WTC11 (cell line): ENCODE data around the gene SENP7. TPM values are rescaled to one million over a fixed set of nuclear protein-coding genes. Genes with fewer than 3 reads are reported as not detected.

Experiments used
- ATAC-seq: fragments of 200-7000 bp; cut with Tn5 transposase; 2 replicates; pipeline ENCODE4 v1.10.0; 2021; ENCODE audit warnings: mild to moderate bottlenecking, moderate library complexity
- CTCF ChIA-PET: fragments of 300-600 bp; sonication (Branson Sonifier 250); formaldehyde crosslinking; loops from one replicate; lab custom pipeline; 2021; ENCODE audit warnings: antibody characterized with exemption; lab: Charles Lee
- POLR2A ChIA-PET: fragments of 350-600 bp; sonication (Branson Sonifier 250); formaldehyde crosslinking; loops from one replicate; lab custom pipeline; 2021; ENCODE audit warnings: antibody characterized with exemption; lab: Charles Lee
- DNase-seq: peaks from one replicate; pipeline ENCODE4 v3.0.0; 2021; ENCODE audit warnings: low spot score
- H3K27ac Mint-ChIP-seq: 2 replicates; pipeline ENCODE4 v1.8.0; 2021; ENCODE audit warnings: mixed read lengths
- H3K27me3 Mint-ChIP-seq: 2 replicates; pipeline ENCODE4 v1.8.0; 2021; ENCODE audit warnings: low read depth, mild to moderate bottlenecking, moderate library complexity, mixed read lengths
- H3K36me3 Mint-ChIP-seq: 2 replicates; pipeline ENCODE4 v1.8.0; 2021; ENCODE audit warnings: mixed read lengths
- H3K4me1 Mint-ChIP-seq: 2 replicates; pipeline ENCODE4 v1.8.0; 2022; ENCODE audit warnings: mixed read lengths
- H3K4me3 Mint-ChIP-seq: 2 replicates; pipeline ENCODE4 v1.8.0; 2021; ENCODE audit warnings: mild to moderate bottlenecking, moderate library complexity, mixed read lengths
- H3K9me3 Mint-ChIP-seq: 2 replicates; pipeline ENCODE4 v1.8.0; 2021; ENCODE audit warnings: mixed read lengths
- AFF4 ChIP-seq: sonication (generic); formaldehyde crosslinking; IDR thresholded peaks from 2 replicates; pipeline ENCODE4 v1.8.1; 2023; ENCODE audit warnings: mild to moderate bottlenecking, missing genetic modification reagents, borderline replicate concordance
- AR ChIP-seq: fragments of 250-450 bp; sonication (Bioruptor Pico); IDR thresholded peaks from 2 replicates; pipeline ENCODE4 v1.9.0; 2021; ENCODE audit warnings: mild to moderate bottlenecking
- E2F1 ChIP-seq: sonication (generic); formaldehyde crosslinking; IDR thresholded peaks from 2 replicates; pipeline ENCODE4 v1.8.0; 2022; ENCODE audit warnings: mild to moderate bottlenecking, missing genetic modification reagents
- EMX1 ChIP-seq: fragments of 250-450 bp; sonication (Bioruptor Pico); IDR thresholded peaks from 2 replicates; pipeline ENCODE4 v1.8.0; 2021; ENCODE audit warnings: mild to moderate bottlenecking
- JAZF1 ChIP-seq: fragments of 250-450 bp; sonication (Bioruptor Pico); IDR thresholded peaks from 2 replicates; pipeline ENCODE4 v1.9.0; 2021; ENCODE audit warnings: moderate library complexity, mild to moderate bottlenecking, inconsistent platforms
- MYBL2 ChIP-seq: sonication (generic); formaldehyde crosslinking; IDR thresholded peaks from 2 replicates; pipeline ENCODE4 v1.8.1; 2023; ENCODE audit warnings: mild to moderate bottlenecking, moderate library complexity, missing genetic modification reagents
- NFE2L1 ChIP-seq: sonication (generic); formaldehyde crosslinking; IDR thresholded peaks from 2 replicates; pipeline ENCODE4 v1.8.1; 2023; ENCODE audit warnings: missing genetic modification reagents
- NR3C1 ChIP-seq: sonication (generic); formaldehyde crosslinking; conservative IDR thresholded peaks from 2 replicates; pipeline ENCODE4 v1.8.1; 2023; ENCODE audit warnings: low read depth, mild to moderate bottlenecking, missing genetic modification reagents
- SMAD3 ChIP-seq: sonication (generic); formaldehyde crosslinking; IDR thresholded peaks from 2 replicates; pipeline ENCODE4 v1.8.0; 2022; ENCODE audit warnings: missing genetic modification reagents, mild to moderate bottlenecking, borderline replicate concordance
- SOX15 ChIP-seq: fragments of 250-450 bp; sonication (Bioruptor Pico); IDR thresholded peaks from 2 replicates; pipeline ENCODE4 v1.9.0; 2021; ENCODE audit warnings: mild to moderate bottlenecking
- TEAD4 ChIP-seq: sonication (generic); formaldehyde crosslinking; IDR thresholded peaks from 2 replicates; pipeline ENCODE4 v1.8.0; 2022; ENCODE audit warnings: mild to moderate bottlenecking, missing genetic modification reagents
- ZNF138 ChIP-seq: sonication (generic); formaldehyde crosslinking; conservative IDR thresholded peaks from 2 replicates; pipeline ENCODE4 v1.8.1; 2022; ENCODE audit warnings: mild to moderate bottlenecking, moderate library complexity, missing genetic modification reagents
- ZNF219 ChIP-seq: sonication (generic); formaldehyde crosslinking; IDR thresholded peaks from 2 replicates; pipeline ENCODE4 v1.8.0; 2023; ENCODE audit warnings: missing genetic modification reagents, mild to moderate bottlenecking, borderline replicate concordance
- ZNF232 ChIP-seq: sonication (generic); formaldehyde crosslinking; IDR thresholded peaks from 2 replicates; pipeline ENCODE4 v1.8.0; 2022; ENCODE audit warnings: mild to moderate bottlenecking, missing genetic modification reagents
- ZNF263 ChIP-seq: sonication (generic); formaldehyde crosslinking; IDR thresholded peaks from 2 replicates; pipeline ENCODE4 v1.8.1; 2022; ENCODE audit warnings: low read depth, mild to moderate bottlenecking, moderate library complexity, missing genetic modification reagents
- ZNF416 ChIP-seq: fragments of 250-450 bp; sonication (Bioruptor Pico); IDR thresholded peaks from 2 replicates; pipeline ENCODE4 v1.9.0; 2021; ENCODE audit warnings: mild to moderate bottlenecking, inconsistent platforms
- ZNF532 ChIP-seq: fragments of 250-450 bp; sonication (Bioruptor Pico); IDR thresholded peaks from 2 replicates; pipeline ENCODE4 v1.9.0; 2021; ENCODE audit warnings: mild to moderate bottlenecking, borderline replicate concordance
- total RNA-seq: library from RNA; stranded (reverse); gene quantifications from 3 replicates; pipeline ENCODE4 v1.2.3, GENCODE V29; 2021

The SENP7 gene
- total RNA-seq, 1 experiment from 2014 or later = 10.5 TPM

GRCh38 chr3:101325393-101326134, 187.4 kb downstream of the SENP7 start (continued):
- TF ChIP-seq ZNF532 (CRISPR knock-in tag) = no peak

- DNase-seq = no peak
- no peak within 1 kb of the TSS for H3K4me3 Mint-ChIP-seq
- ChIA-PET CTCF (no interaction called here), POLR2A (no interaction called here)
- ATAC-seq = no peak
- no peaks in the 10 kb centered on the region for H3K9me3 Mint-ChIP-seq
- no peaks in the 10 kb centered on the region for H3K36me3 Mint-ChIP-seq
- H3K27me3 Mint-ChIP-seq = no peaks in the 10 kb centered on the region
- TF ChIP-seq ZNF416 (CRISPR knock-in tag) (no peak), SMAD3 (CRISPR knock-in tag) (no peak), AFF4 (CRISPR knock-in tag) (no peak), AR (CRISPR knock-in tag) (no peak), ZNF219 (CRISPR knock-in tag) (no peak), NR3C1 (CRISPR knock-in tag) (no peak), ZNF232 (CRISPR knock-in tag) (no peak), SOX15 (CRISPR knock-in tag) (no peak), TEAD4 (CRISPR knock-in tag) (no peak)
- no peak within 1 kb of the TSS for H3K27ac Mint-ChIP-seq
- no peaks in the 10 kb centered on the region for H3K4me1 Mint-ChIP-seq
These were observed 192.5 kb downstream of the SENP7 start, which contains the start of gene IMPG2 for GRCh38 chr3:101320475-101320874. IMPG2 (minus strand) TSS chr3:101320575; CDS start chr3:101320372, 203 bp downstream.

- no peaks in the 10 kb centered on the region for H3K4me1 Mint-ChIP-seq
- no peak overlapping the region for H3K27ac Mint-ChIP-seq
- DNase-seq = no peak
- no peak overlapping the region for H3K4me3 Mint-ChIP-seq
- no peaks in the 10 kb centered on the region for H3K27me3 Mint-ChIP-seq
- ATAC-seq = no peak
- POLR2A ChIA-PET = no interaction called here
- no peaks in the 10 kb centered on the region for H3K36me3 Mint-ChIP-seq
- CTCF ChIA-PET = no interaction called here
- H3K9me3 Mint-ChIP-seq = no peaks in the 10 kb centered on the region
- TF ChIP-seq ZNF138 (CRISPR knock-in tag) (no peak), E2F1 (CRISPR knock-in tag) (no peak), NFE2L1 (CRISPR knock-in tag) (no peak), ZNF263 (CRISPR knock-in tag) (no peak), JAZF1 (no peak), MYBL2 (CRISPR knock-in tag) (no peak), EMX1 (no peak)
These were observed 193.5 kb downstream of the SENP7 start for GRCh38 chr3:101319531-101319930.
